Tibial nerve (tissue), 4 donors: ENCODE data around the gene LDAH.

Experiments
- EP300 ChIP-seq, 2 donors: sonication (generic); formaldehyde crosslinking; IDR thresholded peaks; one replicate each; pipeline ENCODE4 v1.6.1; 2017; ENCODE audit warnings: antibody characterized with exemption in 2 of 2, mild to moderate bottlenecking in 1 of 2
- POLR2A ChIP-seq, 2 donors: fragments of 450-650 bp; IDR thresholded peaks; one replicate each; pipeline ENCODE4 v1.6.1; 2017; ENCODE audit warnings: antibody characterized with exemption in 2 of 2, mild to moderate bottlenecking in 2 of 2, moderate library complexity in 2 of 2
- TF ChIP-seq, protein P1 (sequence below), 5 experiments: fragments of 200-600 bp in 3 of 5; fragments of 450-650 bp in 2 of 5; sonication (generic) in 3 of 5; IDR thresholded peaks; one replicate each; pipeline ENCODE4 v1.5.1; 2016 to 2019; ENCODE audit warnings: antibody characterized with exemption in 5 of 5, mild to moderate bottlenecking in 3 of 5, moderate library complexity in 2 of 5

DNA sequence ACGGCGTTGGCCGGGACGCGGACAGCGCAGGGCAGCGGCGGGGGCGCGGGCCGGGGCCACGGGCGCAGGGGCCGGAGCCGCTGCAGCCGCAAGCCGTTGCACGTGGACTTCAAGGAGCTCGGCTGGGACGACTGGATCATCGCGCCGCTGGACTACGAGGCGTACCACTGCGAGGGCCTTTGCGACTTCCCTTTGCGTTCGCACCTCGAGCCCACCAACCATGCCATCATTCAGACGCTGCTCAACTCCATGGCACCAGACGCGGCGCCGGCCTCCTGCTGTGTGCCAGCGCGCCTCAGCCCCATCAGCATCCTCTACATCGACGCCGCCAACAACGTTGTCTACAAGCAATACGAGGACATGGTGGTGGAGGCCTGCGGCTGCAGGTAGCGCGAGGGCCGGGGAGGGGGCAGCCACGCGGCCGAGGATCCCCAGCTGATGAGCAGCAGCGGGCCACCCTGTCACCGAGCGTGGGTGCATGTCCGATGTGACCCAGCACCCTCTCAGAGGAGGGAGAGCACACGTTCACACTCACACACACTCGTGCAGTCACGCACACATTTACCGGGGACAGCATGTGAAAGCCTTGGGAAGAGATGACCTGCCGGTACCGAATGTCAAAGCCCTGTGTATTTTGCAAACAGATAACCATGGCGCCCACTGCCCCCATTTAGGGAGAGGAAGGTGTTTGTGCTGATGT is 151.7 kb downstream of the LDAH start:
- TF ChIP-seq, protein P1, sequence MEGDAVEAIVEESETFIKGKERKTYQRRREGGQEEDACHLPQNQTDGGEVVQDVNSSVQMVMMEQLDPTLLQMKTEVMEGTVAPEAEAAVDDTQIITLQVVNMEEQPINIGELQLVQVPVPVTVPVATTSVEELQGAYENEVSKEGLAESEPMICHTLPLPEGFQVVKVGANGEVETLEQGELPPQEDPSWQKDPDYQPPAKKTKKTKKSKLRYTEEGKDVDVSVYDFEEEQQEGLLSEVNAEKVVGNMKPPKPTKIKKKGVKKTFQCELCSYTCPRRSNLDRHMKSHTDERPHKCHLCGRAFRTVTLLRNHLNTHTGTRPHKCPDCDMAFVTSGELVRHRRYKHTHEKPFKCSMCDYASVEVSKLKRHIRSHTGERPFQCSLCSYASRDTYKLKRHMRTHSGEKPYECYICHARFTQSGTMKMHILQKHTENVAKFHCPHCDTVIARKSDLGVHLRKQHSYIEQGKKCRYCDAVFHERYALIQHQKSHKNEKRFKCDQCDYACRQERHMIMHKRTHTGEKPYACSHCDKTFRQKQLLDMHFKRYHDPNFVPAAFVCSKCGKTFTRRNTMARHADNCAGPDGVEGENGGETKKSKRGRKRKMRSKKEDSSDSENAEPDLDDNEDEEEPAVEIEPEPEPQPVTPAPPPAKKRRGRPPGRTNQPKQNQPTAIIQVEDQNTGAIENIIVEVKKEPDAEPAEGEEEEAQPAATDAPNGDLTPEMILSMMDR (IDR thresholded peaks at IDR 0.05), result no peak
- TF ChIP-seq POLR2A (IDR thresholded peaks at IDR 0.05) (no peak), EP300 (IDR thresholded peaks at IDR 0.05) (no peak)
